Stimulated activated memory B cell treated with anti-CD40 and anti-IgM and Interleukin-4, amounts not matched to agents 10 μg/mL and 1 μg/mL and 100 μg/mL, for 72 hours (primary cell): ENCODE measurements around the gene PCGF5.
"Not testable (repeated sequence)": the region's sequence is repeated elsewhere in the genome, so short reads cannot be mapped to it uniquely, and the experiment has no call there.

ENCODE experiments used
- ATAC-seq: fragments of 150-1000 bp; cut with Tn5 transposase; 2 replicates; pipeline ENCODE4 v1.10.0; 2021
- H3K27ac Mint-ChIP-seq: one replicate; pipeline ENCODE4 v1.8.0; 2022; ENCODE audit warnings: mild to moderate bottlenecking, mixed read lengths
- H3K27me3 Mint-ChIP-seq: one replicate; pipeline ENCODE4 v1.8.0; 2022; ENCODE audit warnings: mixed read lengths
- H3K36me3 Mint-ChIP-seq: one replicate; pipeline ENCODE4 v1.8.0; 2022; ENCODE audit warnings: mixed read lengths
- H3K4me1 Mint-ChIP-seq: one replicate; pipeline ENCODE4 v1.8.0; 2022; ENCODE audit warnings: mixed read lengths
- H3K4me3 Mint-ChIP-seq: one replicate; pipeline ENCODE4 v1.8.0; 2022; ENCODE audit warnings: mild to moderate bottlenecking, moderate library complexity, mixed read lengths
- H3K9me3 Mint-ChIP-seq: one replicate; pipeline ENCODE4 v1.8.0; 2022; ENCODE audit warnings: mixed read lengths

Gene PCGF5

DNA sequence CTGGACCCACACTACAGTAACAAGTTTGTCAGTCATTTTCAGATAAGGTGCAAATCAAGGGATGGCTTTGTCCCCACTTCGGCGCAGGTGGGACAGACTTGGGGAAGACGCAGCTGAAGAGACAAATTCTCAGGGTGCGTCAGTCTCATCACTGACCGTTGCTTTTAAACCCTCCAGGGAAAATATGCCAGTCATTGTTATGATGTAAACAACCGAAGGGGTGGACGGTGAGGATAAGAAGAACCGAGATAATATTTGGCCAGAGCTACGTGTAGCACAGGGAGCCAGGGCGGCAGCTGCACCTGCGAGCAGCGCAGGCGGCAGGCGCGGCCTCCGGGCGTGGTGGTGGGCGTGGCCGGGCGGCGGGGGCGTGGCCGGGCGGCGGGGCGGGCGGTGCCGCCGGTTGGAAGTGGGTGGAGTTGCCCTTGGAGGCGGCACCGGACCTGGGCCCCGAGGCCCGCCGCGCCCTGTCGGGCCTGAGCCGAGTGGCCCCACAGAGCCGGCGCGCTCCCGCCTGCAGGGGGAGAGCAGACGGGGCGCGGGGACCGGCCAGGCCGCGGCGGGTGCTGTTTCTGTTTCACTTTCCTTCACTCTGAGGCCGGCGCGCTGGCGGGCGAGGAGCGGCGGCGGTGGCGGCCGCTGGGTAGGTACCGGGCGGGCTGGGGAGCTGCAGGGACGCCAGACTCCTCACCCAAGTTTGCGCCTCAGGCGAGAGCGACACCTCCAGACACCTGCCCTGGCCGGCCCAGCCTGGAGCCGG lies at the start of gene PCGF5:
Gene PCGF5, plus strand, starts transcription at position 470 of the 760 bp plus-strand sequence. CDS start 2,209 bp downstream, outside the sequence.
- Mint-ChIP-seq H3K4me3 (peak within 1 kb of the TSS; percentile 78), H3K27ac (peak within 1 kb of the TSS; percentile 89), H3K9me3 (no peaks in the 10 kb centered on the region), H3K27me3 (no peaks in the 10 kb centered on the region), H3K36me3 (peaks cover 33% of the 10 kb centered on the region), H3K4me1 (peaks cover 65% of the 10 kb centered on the region)
- ATAC-seq: peak; percentile 100

GRCh38 chr10:91171485-91171884 lies 49.0 kb upstream of the PCGF5 start:
- Mint-ChIP-seq H3K27me3 (no peaks in the 10 kb centered on the region), H3K4me3 (no peak overlapping the region), H3K36me3 (peaks cover 45% of the 10 kb centered on the region), H3K27ac (peak overlapping the region; percentile 10), H3K9me3 (peaks cover 5% of the 10 kb centered on the region), H3K4me1 (peaks cover 30% of the 10 kb centered on the region)
- ATAC-seq: no peak

DNA sequence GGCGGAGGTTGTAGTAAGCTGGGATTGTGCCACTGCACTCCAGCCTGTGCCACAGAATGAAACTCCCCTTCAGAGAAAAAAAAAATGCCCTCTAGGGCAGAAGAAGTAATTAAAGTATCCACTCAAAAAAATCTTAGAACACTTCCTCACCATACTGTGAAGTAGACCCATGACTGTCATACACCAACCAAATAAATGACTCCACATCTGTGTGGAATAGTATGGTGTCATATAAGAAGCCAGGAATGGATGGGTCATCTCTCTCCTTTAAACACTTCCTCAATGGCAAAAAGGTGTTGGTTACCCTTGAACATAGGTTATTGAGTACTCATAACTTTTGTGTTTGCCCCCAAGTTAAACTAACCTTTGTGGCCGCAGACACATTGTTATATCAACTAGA lies 48.1 kb upstream of the PCGF5 start:
- no peak overlapping the region for H3K4me3 Mint-ChIP-seq
- H3K27ac Mint-ChIP-seq: no peak overlapping the region
- ATAC-seq: no peak
- no peaks in the 10 kb centered on the region for H3K27me3 Mint-ChIP-seq
- H3K36me3 Mint-ChIP-seq: peaks cover 50% of the 10 kb centered on the region
- peaks cover 7% of the 10 kb centered on the region for H3K9me3 Mint-ChIP-seq
- H3K4me1 Mint-ChIP-seq: peaks cover 29% of the 10 kb centered on the region

DNA sequence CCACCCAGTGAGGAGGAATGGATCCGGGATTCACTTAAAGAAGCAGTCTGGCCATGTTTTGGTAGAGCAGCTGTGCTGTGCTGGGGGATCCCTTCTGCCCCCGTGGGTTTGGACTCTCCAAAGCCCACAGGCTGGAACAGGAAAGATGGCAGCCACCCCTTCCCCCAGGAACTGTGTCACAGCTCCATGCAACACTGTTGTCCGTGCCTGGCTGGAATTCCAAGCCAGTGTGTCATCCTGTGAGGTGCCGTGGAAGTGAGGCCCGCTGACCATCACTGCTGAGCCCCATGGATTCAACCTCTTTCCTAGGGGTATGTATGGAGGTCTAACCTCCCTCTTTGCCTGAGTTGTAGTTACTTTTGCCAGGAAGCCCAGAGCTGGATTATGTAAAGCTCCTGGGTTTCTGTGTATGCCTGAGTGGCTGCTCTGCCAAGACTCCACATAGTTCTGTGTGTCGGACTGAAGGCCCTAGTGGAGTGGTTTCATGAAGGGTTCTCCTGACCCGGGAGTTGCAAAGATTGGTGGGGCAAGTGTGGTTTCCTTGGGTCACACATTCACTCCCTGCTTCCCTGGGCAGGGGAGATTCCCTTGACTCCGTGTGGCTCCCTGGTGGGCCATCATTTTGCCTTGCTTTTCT lies 35.1 kb upstream of the PCGF5 start:
- Mint-ChIP-seq H3K27me3 (no peaks in the 10 kb centered on the region), H3K4me3 (no peak overlapping the region), H3K36me3 (peaks cover 53% of the 10 kb centered on the region), H3K4me1 (peaks cover 86% of the 10 kb centered on the region), H3K27ac (peak overlapping the region; percentile 26), H3K9me3 (no peaks in the 10 kb centered on the region)
- ATAC-seq: no peak

- Mint-ChIP-seq H3K27me3 (no peaks in the 10 kb centered on the region), H3K36me3 (peaks cover 44% of the 10 kb centered on the region), H3K4me1 (peaks cover 83% of the 10 kb centered on the region), H3K27ac (no peak overlapping the region), H3K9me3 (no peaks in the 10 kb centered on the region), H3K4me3 (no peak overlapping the region)
- ATAC-seq: no peak
Measured at GRCh38 chr10:91187156-91187555, 33.3 kb upstream of the PCGF5 start.

- not testable (repeated sequence) for H3K9me3 Mint-ChIP-seq, ATAC-seq, H3K27me3 Mint-ChIP-seq, H3K4me3 Mint-ChIP-seq
- peaks cover 43% of the 10 kb centered on the region for H3K36me3 Mint-ChIP-seq
- peak overlapping the region; percentile 49 for H3K27ac Mint-ChIP-seq
- peaks cover 82% of the 10 kb centered on the region for H3K4me1 Mint-ChIP-seq
Measured at GRCh38 chr10:91188010-91188409, 32.5 kb upstream of the PCGF5 start.

DNA sequence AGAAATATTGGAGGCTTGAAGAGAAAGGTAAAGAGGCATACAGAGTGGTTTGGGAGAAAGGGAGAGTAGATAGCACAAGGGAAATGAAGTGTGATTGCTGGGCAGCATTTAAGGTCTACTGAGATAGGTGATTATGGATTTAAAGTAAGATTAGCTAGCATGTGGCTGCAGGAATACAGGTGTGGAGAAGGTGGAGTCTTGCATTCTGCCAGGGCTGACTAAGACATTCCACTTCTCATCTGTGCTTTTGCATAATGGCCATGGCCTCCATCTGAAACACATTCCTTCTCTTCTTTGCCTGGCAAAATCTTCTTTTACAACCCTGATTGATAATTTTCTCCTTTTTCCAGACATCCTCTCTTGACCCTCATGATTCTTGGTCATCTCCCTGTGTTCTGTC lies 31.6 kb upstream of the PCGF5 start:
- peaks cover 42% of the 10 kb centered on the region for H3K36me3 Mint-ChIP-seq
- peak overlapping the region; percentile 49 for H3K27ac Mint-ChIP-seq
- H3K9me3 Mint-ChIP-seq: peaks cover 4% of the 10 kb centered on the region
- peaks cover 82% of the 10 kb centered on the region for H3K4me1 Mint-ChIP-seq
- H3K27me3 Mint-ChIP-seq: no peaks in the 10 kb centered on the region
- ATAC-seq: no peak
- H3K4me3 Mint-ChIP-seq: no peak overlapping the region

DNA sequence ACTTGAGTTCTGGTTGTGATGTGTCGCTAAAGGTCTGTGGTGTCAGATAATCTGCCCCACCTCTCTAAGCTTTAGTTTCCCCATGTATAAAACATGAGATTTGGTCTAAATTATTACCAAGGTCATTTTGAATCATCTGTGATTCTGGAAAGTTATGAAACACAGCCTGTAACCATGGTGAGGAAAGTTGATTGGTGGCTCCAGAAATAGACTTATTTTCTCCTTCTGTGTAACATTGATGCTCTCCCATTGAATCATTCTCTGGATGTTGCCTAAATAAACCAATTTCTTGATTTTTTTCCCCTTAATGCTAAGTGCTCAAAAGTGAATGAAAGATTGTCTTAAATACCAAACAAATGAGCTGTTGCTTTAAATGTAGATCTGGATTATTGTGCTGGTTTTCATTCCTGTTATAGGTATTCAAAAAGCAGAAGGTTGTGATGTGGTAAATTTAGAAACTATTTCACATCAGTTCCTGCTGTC lies 30.0 kb upstream of the PCGF5 start:
- peak overlapping the region; percentile 82 for H3K27ac Mint-ChIP-seq
- H3K4me1 Mint-ChIP-seq: peaks cover 80% of the 10 kb centered on the region
- no peaks in the 10 kb centered on the region for H3K27me3 Mint-ChIP-seq
- H3K36me3 Mint-ChIP-seq: peaks cover 46% of the 10 kb centered on the region
- H3K4me3 Mint-ChIP-seq: peak overlapping the region; percentile 49
- ATAC-seq: peak; percentile 20
- H3K9me3 Mint-ChIP-seq: peaks cover 8% of the 10 kb centered on the region

GRCh38 chr10:91190876-91191583 lies 29.4 kb upstream of the PCGF5 start:
- H3K27ac Mint-ChIP-seq: peak overlapping the region; percentile 82
- no peaks in the 10 kb centered on the region for H3K27me3 Mint-ChIP-seq
- peaks cover 74% of the 10 kb centered on the region for H3K4me1 Mint-ChIP-seq
- H3K36me3 Mint-ChIP-seq: peaks cover 40% of the 10 kb centered on the region
- no peak overlapping the region for H3K4me3 Mint-ChIP-seq
- peak; percentile 88 for ATAC-seq
- H3K9me3 Mint-ChIP-seq: peaks cover 8% of the 10 kb centered on the region

DNA sequence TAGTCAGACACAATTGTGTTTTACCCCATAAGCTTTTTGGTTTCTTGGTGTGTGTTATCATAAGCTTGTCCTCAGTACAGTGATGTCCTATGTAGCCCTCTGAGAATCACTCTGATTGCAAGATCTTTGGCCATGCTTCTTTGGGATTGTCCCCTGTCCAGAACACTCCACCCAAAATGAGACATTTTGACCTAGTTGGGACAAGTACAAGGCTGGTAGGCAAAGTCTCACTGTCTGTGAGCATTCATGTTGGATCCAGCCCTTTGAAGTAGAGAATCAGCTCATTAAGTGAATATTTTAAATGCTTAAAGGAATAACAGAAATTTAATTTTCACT lies 28.9 kb upstream of the PCGF5 start:
- no peak overlapping the region for H3K4me3 Mint-ChIP-seq
- H3K27ac Mint-ChIP-seq: peak overlapping the region; percentile 82
- no peaks in the 10 kb centered on the region for H3K27me3 Mint-ChIP-seq
- H3K9me3 Mint-ChIP-seq: peaks cover 8% of the 10 kb centered on the region
- peaks cover 38% of the 10 kb centered on the region for H3K36me3 Mint-ChIP-seq
- H3K4me1 Mint-ChIP-seq: peaks cover 71% of the 10 kb centered on the region
- no peak for ATAC-seq

DNA sequence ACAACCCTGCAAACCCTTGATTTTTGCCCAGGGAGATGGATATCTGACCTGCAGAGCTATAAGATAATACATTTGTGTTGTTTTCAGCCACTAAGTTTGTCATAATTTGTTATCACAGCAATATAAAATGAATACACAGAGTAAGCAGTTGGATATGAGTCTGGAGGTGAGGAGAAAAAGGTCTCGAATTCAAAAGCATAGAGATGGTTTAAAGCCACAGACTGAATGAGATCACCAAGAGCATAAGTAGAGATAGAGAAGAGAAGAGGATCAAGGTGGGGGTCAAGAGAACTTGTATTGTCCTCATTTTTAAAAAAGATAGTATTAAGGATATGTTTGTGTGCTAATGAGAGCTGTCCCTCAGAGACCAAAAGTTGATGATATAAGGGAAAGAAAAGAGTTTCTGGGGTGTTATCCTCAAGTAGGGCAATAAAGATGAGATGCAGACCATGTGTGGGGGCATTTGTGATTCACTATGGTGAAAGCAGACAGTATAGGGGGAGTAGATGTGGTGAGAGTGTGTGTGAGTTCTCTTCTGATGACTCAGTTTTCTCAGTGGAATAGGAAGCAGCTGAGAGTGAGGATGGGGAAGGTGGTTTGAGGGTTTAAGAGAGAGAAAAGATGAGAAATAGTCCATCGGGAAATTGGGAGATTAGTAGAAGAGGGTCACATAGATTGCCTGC lies 25.8 kb upstream of the PCGF5 start:
- H3K27ac Mint-ChIP-seq: peak overlapping the region; percentile 63
- H3K27me3 Mint-ChIP-seq: no peaks in the 10 kb centered on the region
- peaks cover 75% of the 10 kb centered on the region for H3K4me1 Mint-ChIP-seq
- H3K4me3 Mint-ChIP-seq: no peak overlapping the region
- peaks cover 35% of the 10 kb centered on the region for H3K36me3 Mint-ChIP-seq
- H3K9me3 Mint-ChIP-seq: peaks cover 8% of the 10 kb centered on the region
- ATAC-seq: no peak

- H3K4me1 Mint-ChIP-seq: peaks cover 77% of the 10 kb centered on the region
- no peaks in the 10 kb centered on the region for H3K27me3 Mint-ChIP-seq
- H3K36me3 Mint-ChIP-seq: peaks cover 35% of the 10 kb centered on the region
- H3K27ac Mint-ChIP-seq: peak overlapping the region; percentile 81
- no peak for ATAC-seq
- no peak overlapping the region for H3K4me3 Mint-ChIP-seq
- H3K9me3 Mint-ChIP-seq: peaks cover 8% of the 10 kb centered on the region
Measured at GRCh38 chr10:91196268-91197048, 24.0 kb upstream of the PCGF5 start.

DNA sequence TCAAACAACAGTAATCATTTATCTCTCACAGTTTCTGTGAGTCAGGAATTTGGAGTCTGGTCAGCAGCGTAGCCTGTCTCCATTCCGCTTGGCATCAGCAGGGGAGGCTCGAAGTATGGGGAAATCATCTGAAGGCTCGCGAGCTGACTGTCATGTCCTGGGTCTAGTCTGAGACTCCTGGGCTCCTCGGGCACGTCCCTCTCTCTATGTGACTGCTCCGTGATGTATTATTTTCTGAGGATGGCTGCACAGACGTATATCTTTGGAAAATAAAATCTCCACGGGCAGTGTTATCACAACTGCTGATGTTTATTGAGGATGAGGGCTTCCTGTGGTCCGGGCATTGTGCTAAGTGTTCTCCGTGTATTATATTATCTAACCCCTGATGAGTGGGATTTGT lies 23.3 kb upstream of the PCGF5 start:
- H3K27ac Mint-ChIP-seq: peak overlapping the region; percentile 81
- ATAC-seq: no peak
- peaks cover 79% of the 10 kb centered on the region for H3K4me1 Mint-ChIP-seq
- no peak overlapping the region for H3K4me3 Mint-ChIP-seq
- H3K9me3 Mint-ChIP-seq: peaks cover 8% of the 10 kb centered on the region
- peaks cover 35% of the 10 kb centered on the region for H3K36me3 Mint-ChIP-seq
- no peaks in the 10 kb centered on the region for H3K27me3 Mint-ChIP-seq

- peak overlapping the region; percentile 1 for H3K4me3 Mint-ChIP-seq
- peaks cover 73% of the 10 kb centered on the region for H3K4me1 Mint-ChIP-seq
- no peaks in the 10 kb centered on the region for H3K27me3 Mint-ChIP-seq
- H3K9me3 Mint-ChIP-seq: peaks cover 5% of the 10 kb centered on the region
- H3K27ac Mint-ChIP-seq: peak overlapping the region; percentile 81
- H3K36me3 Mint-ChIP-seq: peaks cover 21% of the 10 kb centered on the region
- ATAC-seq: peak; percentile 72
Measured at GRCh38 chr10:91198781-91199180, 21.7 kb upstream of the PCGF5 start.
